Stomach (tissue), 9 donors: ENCODE results near the gene GYG2. TPM values are rescaled to one million over a fixed set of nuclear protein-coding genes. Genes with fewer than 3 reads are reported as not detected.

Experiments
- DNase-seq, 2 donors: peaks; one replicate each; pipeline versions ENCODE4 v3.0.0 to v3.0.0-alpha.2; 2013 to 2019
- H3K27ac ChIP-seq, 5 donors: fragments of 200-600 bp in 4 of 5; sonication (generic) in 4 of 5; one replicate each; pipeline ENCODE4 v1.5.1; 2013 to 2019; ENCODE audit warnings: mild to moderate bottlenecking in 1 of 5, moderate library complexity in 1 of 5
- H3K27me3 ChIP-seq, 3 donors: fragments of 200-600 bp; sonication (generic); one replicate each; pipeline ENCODE4 v1.5.1; 2017 to 2019; ENCODE audit warnings: mixed run types in 1 of 3
- H3K36me3 ChIP-seq, 4 donors: fragments of 200-600 bp; sonication (generic); 1 replicate in 3 of 4; 2 replicates in 1 of 4; pipeline ENCODE4 v1.5.1; 2016 to 2019
- H3K4me1 ChIP-seq, 4 donors: fragments of 200-600 bp; sonication (generic); one replicate each; pipeline ENCODE4 v1.5.1; 2016 to 2019
- H3K4me3 ChIP-seq, 4 donors: fragments of 200-600 bp; sonication (generic) in 3 of 4; one replicate each; pipeline ENCODE4 v1.5.1; 2016 to 2019; ENCODE audit warnings: mild to moderate bottlenecking in 1 of 4
- H3K9me3 ChIP-seq, 4 donors: fragments of 200-600 bp; sonication (generic); one replicate each; pipeline ENCODE4 v1.5.1; 2016 to 2019
- EP300 ChIP-seq: sonication (generic); formaldehyde crosslinking; IDR thresholded peaks from one replicate; pipeline ENCODE4 v1.6.1; 2017; ENCODE audit warnings: antibody characterized with exemption
- POLR2A ChIP-seq, 4 donors: fragments of 450-650 bp; IDR thresholded peaks; one replicate each; pipeline ENCODE4 v1.6.1; 2016; ENCODE audit warnings: antibody characterized with exemption in 4 of 4, control low read depth in 2 of 4, mild to moderate bottlenecking in 1 of 4, moderate library complexity in 1 of 4
- POLR2AphosphoS5 ChIP-seq, 3 donors: sonication (generic); formaldehyde crosslinking; IDR thresholded peaks; one replicate each; pipeline ENCODE4 v1.6.1; 2016; ENCODE audit warnings: antibody characterized with exemption in 3 of 3
- WGBS, 5 donors: extraction: QIAGEN DNeasy Blood & Tissue Kit in 3 of 5; methylation state at CpG; one replicate each; pipeline versions ENCODE4 v1.1.5 to v1.1.7; 2013 to 2018; 5-methylcytosine and 5-hydroxymethylcytosine counted together
- intact Hi-C: fragments of 100-400 bp; cut with DNase I; formaldehyde crosslinking; loops from one replicate; pipeline ENCODE4 v1.15.1; 2023; ENCODE audit warnings: low total_unique reads
- polyA plus RNA-seq, 3 donors: library from polyadenylated mRNA; stranded (reverse); fragments of 200-250 nt; gene quantifications; one replicate each; pipeline ENCODE4 v1.2.3, GENCODE V29; 2013
- total RNA-seq, 5 donors: library from RNA; depleted of rRNA; stranded (reverse); fragments of >200 nt; gene quantifications; one replicate each; pipeline versions ENCODE4 v1.1.0 to v1.2.3, GENCODE V29; 2014 to 2016
- TF ChIP-seq, protein P1 (sequence below), 7 experiments: fragments of 450-650 bp in 4 of 7; fragments of 200-600 bp in 3 of 7; sonication (generic) in 3 of 7; IDR thresholded peaks; one replicate each; pipeline ENCODE4 v1.5.1; 2016 to 2019; ENCODE audit warnings: antibody characterized with exemption in 7 of 7, control low read depth in 2 of 7, mild to moderate bottlenecking in 1 of 7
- donor health status: healthy with polysubstance abuse.
- donor health status: Bipolar disorder and iron deficiency.
- donor health status: healthy.

Gene GYG2
- total and polyA plus RNA-seq, 8 donors: 2.2 to 6.2 (median 5.5) TPM

DNA sequence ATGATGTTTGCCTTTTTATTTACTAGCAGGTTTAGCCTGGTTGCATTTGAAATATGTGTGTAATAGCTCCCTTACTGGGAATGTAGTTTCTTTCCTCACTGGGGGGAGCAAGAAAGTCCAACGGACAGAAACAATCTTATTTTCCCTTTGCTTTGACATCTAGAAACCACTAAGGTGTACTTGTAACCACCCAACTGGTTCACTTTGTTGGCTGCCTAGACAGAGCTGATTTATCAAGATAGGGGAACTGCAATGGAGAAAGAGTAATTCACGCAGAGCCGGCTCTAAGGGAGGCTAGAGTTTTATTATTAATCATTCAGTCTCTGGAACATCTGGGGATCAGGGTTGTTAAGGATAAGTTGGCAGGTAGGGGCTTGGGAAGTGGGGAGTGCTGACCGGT is 46.6 kb upstream of the GYG2 start:
- intact Hi-C loops: no loop called here
- TF ChIP-seq POLR2AphosphoS5 (IDR thresholded peaks at IDR 0.05): no peak
- TF ChIP-seq, protein P1, sequence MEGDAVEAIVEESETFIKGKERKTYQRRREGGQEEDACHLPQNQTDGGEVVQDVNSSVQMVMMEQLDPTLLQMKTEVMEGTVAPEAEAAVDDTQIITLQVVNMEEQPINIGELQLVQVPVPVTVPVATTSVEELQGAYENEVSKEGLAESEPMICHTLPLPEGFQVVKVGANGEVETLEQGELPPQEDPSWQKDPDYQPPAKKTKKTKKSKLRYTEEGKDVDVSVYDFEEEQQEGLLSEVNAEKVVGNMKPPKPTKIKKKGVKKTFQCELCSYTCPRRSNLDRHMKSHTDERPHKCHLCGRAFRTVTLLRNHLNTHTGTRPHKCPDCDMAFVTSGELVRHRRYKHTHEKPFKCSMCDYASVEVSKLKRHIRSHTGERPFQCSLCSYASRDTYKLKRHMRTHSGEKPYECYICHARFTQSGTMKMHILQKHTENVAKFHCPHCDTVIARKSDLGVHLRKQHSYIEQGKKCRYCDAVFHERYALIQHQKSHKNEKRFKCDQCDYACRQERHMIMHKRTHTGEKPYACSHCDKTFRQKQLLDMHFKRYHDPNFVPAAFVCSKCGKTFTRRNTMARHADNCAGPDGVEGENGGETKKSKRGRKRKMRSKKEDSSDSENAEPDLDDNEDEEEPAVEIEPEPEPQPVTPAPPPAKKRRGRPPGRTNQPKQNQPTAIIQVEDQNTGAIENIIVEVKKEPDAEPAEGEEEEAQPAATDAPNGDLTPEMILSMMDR (IDR thresholded peaks at IDR 0.05): no peak
- TF ChIP-seq EP300: no peak
- no peak for TF ChIP-seq POLR2A (IDR thresholded peaks at IDR 0.05)
- Histone ChIP-seq H3K36me3 (no peaks in the 10 kb centered on the region), H3K9me3 (no peaks in the 10 kb centered on the region), H3K4me1 (no peaks in the 10 kb centered on the region), H3K27ac (no peak overlapping the region), H3K4me3 (no peak overlapping the region), H3K27me3 (no peaks in the 10 kb centered on the region)
- WGBS, 5 donors: 37 to 48% (median 46%) methylated on average over 4 of the region's 4 CpGs
- DNase-seq: no peak

DNA sequence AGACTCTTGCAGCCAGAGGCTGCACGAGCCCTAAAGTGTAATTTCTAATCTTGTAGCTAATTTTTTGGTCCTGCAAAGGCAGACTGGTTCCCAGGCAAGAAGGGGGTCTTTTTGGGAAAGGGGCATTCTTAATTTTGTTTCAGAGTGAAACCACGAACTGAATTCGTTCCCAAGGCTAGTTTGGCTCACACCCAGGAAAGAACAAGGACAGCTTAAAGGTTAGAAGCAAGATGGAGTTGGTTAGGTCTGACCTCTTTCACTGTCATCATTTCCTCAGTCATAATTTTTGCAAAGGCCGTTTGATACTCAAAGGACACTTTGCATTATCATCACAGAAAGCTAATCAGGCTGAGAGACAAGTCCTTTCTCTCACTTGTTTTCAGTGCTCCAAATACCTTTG is 46.0 kb upstream of the GYG2 start:
- no peak for DNase-seq
- TF ChIP-seq, protein P1 (IDR thresholded peaks at IDR 0.05): no peak
- TF ChIP-seq POLR2AphosphoS5 (IDR thresholded peaks at IDR 0.05) (no peak), POLR2A (IDR thresholded peaks at IDR 0.05) (no peak), EP300 (no peak)
- Histone ChIP-seq H3K9me3 (no peaks in the 10 kb centered on the region), H3K36me3 (no peaks in the 10 kb centered on the region), H3K27ac (no peak overlapping the region), H3K27me3 (no peaks in the 10 kb centered on the region), H3K4me3 (no peak overlapping the region), H3K4me1 (no peaks in the 10 kb centered on the region)
- whole genome bisulfite sequencing, 5 donors: 61 to 86% (median 77%) methylated on average over 4 of the region's 4 CpGs
- intact Hi-C loops: no loop called here

DNA sequence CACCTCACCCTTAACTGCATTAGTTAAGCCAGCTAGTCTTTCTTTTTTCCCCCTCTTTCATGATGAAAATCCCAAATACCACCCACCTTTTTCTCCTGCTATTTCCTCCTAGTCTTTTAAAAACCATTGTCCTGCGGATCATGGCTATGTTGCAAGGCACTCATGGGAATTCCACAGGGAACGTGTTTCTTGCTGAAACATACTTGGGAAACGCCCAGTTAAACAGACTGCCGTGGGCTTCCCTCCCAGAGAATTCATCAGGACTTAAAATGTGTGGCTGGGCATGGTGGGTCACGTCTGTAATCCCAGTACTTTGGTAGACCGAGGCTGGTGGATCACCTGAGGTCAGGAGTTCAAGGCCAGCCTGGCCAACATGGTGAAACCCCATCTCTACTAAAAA is 44.7 kb upstream of the GYG2 start:
- no peaks in the 10 kb centered on the region for H3K27me3 ChIP-seq
- H3K27ac ChIP-seq: no peak overlapping the region
- intact Hi-C loops: no loop called here
- H3K4me1 ChIP-seq: no peaks in the 10 kb centered on the region
- no peaks in the 10 kb centered on the region for H3K9me3 ChIP-seq
- H3K36me3 ChIP-seq: no peaks in the 10 kb centered on the region
- H3K4me3 ChIP-seq: no peak overlapping the region
- WGBS, 5 donors: 73 to 79% (median 75%) methylated on average over 6 of the region's 6 CpGs
- DNase-seq: no peak
- no peak for TF ChIP-seq EP300
- TF ChIP-seq POLR2A (IDR thresholded peaks at IDR 0.05): no peak
- no peak for TF ChIP-seq POLR2AphosphoS5 (IDR thresholded peaks at IDR 0.05)
- TF ChIP-seq, protein P1 (IDR thresholded peaks at IDR 0.05): no peak

DNA sequence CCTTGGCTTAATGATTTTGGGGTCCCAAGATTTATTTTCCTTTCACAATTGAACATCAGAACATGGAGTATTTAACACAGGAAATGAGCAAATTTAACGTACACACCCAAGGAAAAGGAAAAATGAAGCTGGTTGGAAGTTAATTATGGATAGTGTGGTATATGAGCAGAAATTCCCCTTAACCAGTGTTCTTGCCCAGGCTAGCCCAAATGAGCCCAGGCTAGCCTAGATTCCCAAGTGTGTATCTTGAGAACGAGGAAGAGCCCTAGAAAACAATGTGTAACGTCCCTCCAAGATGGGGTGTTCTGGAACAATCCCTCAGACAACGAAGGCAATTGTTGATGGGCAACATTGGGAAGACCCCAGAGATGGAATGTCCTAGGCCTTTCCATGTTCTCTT is 43.2 kb upstream of the GYG2 start:
- no peaks in the 10 kb centered on the region for H3K27me3 ChIP-seq
- H3K36me3 ChIP-seq: no peaks in the 10 kb centered on the region
- H3K4me3 ChIP-seq: no peak overlapping the region
- TF ChIP-seq EP300 (no peak), POLR2AphosphoS5 (IDR thresholded peaks at IDR 0.05) (no peak), POLR2A (IDR thresholded peaks at IDR 0.05) (no peak)
- TF ChIP-seq, protein P1 (IDR thresholded peaks at IDR 0.05): no peak
- no peak for DNase-seq
- H3K27ac ChIP-seq: no peak overlapping the region
- intact Hi-C loops: no loop called here
- WGBS, 5 donors: 76 to 82% (median 77%) methylated on average over 1 to 4 of the region's 4 CpGs
- H3K4me1 ChIP-seq: no peaks in the 10 kb centered on the region
- H3K9me3 ChIP-seq: no peaks in the 10 kb centered on the region
